ENCODE data around the gene TGM5. TPM values are rescaled to one million over a fixed set of nuclear protein-coding genes. Genes with fewer than 3 reads are reported as not detected.
"Not testable (repeated sequence)": the region's sequence is repeated elsewhere in the genome, so short reads cannot be mapped to it uniquely, and the experiment has no call there.

Gene TGM5
- polyA plus RNA-seq, 3 donors: not detected

DNA sequence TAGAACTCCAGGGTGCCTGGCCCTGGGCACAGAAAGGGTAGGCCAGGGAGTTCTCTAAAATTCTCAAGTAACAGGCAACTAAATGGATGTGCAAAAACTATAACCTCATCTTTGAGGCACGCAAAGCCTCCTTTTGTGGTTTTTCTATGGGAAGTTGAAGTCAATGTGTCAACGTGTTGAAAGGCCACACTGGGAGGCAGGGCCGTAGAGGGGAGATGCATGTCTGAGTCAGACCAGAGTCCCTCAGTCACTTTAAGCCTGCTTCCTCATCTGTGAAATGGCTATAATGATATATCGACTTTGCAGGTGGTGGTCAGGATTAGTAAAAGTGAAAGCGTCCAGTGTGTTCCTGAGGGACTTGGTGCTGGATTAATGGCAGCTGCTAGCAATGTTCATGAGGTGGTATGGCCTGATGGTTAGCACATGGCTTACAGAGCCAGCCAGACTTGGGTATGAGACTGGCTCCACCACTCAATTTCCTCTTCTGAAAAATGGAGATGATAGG lies 17.0 kb downstream of the TGM5 start:
- no peak for DNase-seq (ENCODE audit: low read depth in 3 of 3, low spot score in 2 of 3)

DNA sequence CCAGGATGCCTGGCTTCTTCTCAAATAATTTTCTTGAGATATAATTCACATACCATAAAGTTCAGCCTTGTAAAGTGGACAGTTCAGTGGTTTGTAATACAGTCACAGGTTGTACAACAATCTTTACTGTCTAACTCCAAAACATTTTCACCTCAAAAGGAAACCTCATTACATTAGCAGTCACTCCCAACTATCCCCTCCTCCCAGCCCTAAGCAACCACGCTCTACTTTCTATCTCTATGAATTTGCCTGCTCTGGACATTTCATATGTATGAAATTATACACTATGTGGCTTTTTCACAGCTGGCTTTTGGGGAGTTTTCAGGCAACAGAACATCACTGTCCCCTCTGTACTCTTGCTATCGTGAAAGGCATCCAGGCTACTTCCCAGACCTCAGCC lies 17.5 kb downstream of the TGM5 start:
- DNase-seq (ENCODE audit: low read depth in 3 of 3, low spot score in 2 of 3): no peak

DNA sequence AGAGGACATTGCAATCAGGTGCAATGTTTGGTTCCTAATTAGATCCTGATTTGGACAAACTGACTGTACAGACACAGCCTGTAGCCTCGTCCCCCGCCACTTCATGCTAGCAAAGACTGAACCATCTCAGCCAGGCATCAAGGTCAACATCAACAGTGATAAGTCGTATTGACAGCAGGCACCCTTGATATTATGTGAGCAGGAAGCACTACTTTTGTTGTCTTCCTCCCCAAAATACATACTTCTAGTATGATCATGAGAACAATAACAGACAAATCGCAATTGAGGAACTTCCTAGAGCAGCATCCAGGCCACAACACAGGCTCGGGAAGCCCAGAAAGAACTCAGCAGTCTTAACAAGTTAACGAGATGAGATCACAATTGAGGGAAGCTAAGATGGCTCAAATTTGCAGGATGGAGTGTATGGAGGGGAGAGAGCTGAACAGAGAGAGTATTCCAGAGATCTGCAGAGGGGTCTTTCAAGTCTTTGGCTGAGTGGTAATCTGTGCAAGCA lies 20.4 kb downstream of the TGM5 start:
- no peak for DNase-seq (ENCODE audit: low read depth in 3 of 3, low spot score in 2 of 3)

DNA sequence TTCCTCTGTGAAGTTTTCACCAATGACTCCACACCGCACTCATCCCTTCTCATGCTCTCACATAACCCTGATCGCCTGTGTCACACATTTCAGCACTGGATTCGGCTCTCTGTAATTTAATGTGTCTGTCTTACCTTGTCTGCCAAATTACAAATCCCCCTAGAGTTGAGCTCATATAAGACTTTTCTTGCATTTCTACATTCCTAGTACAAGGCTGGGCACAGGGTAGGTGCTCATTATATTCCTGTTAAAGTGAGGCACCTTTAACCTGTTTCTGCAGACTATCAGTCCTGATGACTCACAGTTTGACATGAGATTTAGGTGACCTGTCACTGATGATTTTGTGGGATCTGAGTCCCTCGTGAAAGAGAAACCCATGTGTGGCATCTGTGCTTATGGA lies 22.6 kb downstream of the TGM5 start:
- no peak for DNase-seq (ENCODE audit: low read depth in 3 of 3, low spot score in 2 of 3)

DNA sequence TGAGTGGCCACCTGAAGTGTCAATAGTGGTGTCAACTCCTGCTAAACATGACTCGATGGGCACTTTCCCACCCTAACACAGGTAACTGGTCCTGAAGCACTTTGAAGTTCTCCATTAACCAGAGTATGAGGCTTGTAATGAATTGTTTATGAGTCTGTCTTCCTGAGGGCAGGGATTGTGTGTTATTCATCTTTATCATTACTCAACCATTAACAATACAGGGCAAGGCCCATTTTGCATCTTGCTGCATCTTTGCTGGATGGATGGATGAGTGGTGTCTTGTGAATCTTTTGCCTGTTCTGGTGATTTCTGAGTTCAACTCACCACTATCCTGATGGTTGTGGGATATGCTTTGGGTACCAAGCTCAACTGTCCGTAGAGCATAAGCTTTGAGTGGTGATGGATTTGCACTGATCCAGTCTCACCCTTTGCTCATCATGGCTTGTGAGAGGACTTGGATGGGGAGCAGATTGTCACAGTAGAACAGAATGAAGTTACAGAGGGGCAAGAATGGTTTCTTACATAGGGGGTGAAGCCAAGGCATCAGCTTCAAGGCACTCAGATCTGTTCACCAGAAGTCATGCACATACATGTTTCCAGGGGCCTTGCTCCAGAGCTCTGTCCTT lies 23.6 kb downstream of the TGM5 start:
- DNase-seq (ENCODE audit: low read depth in 3 of 3, low spot score in 2 of 3): no peak

DNA sequence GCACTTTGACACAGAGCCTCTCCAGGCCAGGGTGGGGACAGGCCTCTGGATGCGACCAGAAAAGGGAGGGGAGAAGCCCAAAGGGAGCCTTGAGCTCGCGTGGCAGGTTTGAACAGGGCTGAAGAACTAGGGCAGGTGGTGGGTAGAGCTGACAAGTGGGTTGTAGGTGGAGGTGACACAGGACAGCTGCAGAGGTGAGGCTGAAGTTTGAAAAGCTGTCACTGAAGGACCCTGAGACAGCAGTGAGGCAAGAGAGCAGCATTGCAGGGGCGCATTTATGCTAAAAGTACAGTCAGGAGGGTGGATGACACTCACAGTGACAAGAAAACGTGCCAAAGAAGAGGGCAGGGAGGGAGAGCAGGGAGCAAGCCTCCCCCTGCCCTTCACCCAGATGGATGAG lies 24.1 kb downstream of the TGM5 start:
- DNase-seq (ENCODE audit: low read depth in 3 of 3, low spot score in 2 of 3): no peak

DNA sequence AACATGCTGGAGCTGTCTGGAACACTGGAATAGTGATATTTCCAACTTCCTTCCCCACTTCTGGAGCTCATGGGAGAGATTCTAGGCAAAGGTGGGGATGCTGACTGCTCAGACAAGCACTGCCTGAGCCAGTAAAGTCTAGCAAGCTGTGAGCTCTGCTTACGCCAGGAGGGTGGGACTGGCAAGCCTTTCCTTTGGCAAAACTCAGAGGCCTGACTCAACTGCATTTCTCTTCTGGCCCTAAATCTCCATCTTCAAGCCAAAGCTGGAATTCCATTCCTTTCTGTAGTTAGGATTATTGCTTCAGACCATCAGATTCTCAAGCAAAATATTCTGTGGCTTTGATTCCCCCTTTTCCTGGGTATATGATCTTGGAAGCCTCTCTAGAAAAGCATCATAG lies 25.6 kb downstream of the TGM5 start:
- no peak for DNase-seq (ENCODE audit: low read depth in 3 of 3, low spot score in 2 of 3)

DNA sequence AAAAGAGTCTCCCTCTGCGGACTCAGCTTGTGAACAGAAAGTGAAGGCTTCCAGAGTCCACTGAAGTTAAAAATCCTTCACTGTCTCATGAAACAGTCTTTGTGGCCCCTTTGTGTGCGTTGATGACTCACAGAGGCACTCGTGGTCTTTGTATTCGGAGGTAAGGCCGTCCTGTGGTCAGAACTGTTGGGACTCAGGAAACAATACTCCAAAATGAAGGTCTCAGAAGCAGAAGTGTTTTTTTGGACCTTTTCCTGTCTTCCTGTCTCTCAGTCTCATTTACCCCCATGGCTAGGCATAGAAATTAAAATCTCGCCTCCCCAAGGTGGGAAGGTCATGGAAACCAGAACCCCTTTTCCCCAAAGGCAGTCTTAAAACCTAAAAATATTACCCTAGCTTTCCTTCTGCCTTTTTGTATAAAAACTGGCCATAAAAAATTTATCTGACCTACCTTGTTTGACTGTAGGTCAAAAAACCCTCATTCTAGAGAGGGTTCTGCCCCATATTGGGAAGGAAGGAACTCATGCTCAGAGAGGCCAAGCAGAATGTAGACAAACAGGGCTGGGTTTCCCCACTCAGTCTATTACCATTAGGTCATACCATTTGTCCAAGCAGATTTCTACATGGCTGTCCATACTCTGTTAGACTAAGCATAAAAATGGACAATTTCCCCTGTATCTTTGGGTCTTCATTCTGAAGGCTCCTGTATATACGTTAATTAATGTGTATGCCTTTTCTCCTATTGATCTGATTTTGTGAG lies 26.8 kb downstream of the TGM5 start:
- no peak for DNase-seq (ENCODE audit: low read depth in 3 of 3, low spot score in 2 of 3)

DNA sequence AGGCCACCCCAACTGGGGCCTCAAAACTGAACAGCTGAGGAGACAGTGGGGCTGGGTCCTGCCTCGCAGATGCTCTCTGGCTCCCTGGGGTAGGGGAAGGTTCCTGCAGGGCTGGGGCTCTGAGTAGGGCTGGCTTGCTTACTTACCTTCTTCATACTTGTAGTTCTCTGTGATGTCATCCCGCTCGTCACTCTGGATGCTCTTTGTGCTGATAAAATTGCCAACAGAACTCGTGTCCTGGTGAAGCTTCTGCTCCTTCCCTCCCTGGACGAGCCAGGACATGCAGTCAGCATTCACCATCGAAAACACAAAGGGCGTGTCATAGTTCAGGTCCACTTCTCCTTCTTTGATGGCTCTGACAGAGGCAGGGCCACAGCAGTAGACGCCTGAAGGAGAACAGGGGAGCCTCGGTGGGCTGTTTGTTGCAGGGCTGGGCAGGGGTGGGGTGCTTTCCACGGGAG lies 28.0 kb downstream of the TGM5 start:
- DNase-seq (ENCODE audit: low read depth in 3 of 3, low spot score in 2 of 3): no peak

DNA sequence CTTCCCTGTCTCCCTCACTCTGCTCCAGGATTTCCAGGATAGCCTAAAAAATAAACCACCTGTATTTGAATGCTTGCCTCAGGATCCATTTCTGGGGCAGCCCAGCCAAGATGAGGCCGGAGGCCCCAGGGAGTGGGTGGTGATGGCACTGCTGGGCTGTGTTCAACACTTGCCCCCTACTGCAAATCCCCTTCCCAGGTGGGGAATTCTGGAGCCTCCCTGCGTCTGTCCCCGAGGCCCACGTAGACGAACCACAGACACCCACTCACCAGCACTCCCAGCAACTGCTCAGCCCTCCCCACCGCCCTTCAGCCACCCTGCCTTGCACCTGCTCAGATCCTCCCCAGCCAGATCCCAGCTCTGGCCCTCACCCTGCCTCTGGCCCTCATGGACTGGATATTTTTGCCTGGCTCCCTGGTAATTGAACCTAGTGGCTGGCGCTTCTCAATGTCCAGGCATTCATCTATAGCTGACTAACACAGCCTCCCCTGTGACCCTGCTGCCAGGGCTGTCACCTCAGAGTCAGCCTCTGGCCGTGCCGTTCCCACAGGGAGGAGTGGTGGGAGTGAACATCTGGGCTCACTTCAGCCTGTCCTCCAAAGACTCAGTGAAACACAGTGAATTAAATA lies 28.8 kb downstream of the TGM5 start:
- DNase-seq (ENCODE audit: low read depth in 3 of 3, low spot score in 2 of 3): no peak

DNA sequence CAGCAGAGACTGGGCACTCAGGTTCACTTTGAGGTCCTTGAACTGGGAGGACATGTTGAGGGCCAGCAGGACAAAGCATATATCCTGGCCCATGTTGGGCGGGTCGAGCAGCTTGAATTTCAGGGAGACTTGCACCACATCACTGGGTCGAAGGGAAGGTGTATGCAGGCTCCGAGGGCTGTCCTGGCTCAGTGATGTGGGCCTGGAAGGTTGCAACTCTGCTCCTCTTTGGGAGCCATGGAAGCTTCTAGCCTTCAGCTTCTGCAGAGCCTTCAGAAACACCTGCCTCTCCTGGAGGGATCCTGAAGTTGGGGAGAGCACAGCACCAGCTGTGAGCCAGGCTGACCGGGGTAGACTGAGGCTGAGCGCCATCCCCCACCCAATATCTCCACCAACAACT lies 31.2 kb downstream of the TGM5 start:
- DNase-seq (ENCODE audit: low read depth in 3 of 3, low spot score in 2 of 3): no peak

DNA sequence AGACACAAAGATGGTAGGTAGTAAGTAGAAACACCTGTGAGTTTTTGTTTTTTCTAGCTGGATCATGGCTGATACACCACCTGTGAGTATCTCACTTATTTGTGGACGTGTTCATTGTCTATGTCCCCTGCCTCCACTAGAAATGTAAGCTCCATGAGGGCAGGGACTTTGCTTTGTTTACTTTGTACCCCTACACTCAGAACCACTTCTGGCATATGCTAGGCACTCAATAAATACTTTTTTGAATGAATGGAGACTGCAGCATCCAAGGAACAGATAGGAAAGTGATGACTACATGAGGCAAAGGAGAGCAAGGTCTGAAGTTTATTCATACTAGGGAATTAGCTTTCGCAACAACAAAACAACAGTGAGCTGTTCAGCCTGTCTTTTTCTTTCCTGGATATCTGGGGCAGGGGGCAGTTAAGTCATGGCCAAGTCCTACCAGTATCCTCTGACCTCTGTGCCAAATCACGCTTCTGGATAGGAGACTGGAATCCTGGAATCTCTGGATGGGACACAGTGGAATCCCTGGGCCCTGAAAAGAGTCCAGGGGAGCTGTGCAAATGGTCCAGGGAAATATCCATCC lies 34.3 kb downstream of the TGM5 start:
- DNase-seq (ENCODE audit: low read depth in 3 of 3, low spot score in 2 of 3): no peak

DNA sequence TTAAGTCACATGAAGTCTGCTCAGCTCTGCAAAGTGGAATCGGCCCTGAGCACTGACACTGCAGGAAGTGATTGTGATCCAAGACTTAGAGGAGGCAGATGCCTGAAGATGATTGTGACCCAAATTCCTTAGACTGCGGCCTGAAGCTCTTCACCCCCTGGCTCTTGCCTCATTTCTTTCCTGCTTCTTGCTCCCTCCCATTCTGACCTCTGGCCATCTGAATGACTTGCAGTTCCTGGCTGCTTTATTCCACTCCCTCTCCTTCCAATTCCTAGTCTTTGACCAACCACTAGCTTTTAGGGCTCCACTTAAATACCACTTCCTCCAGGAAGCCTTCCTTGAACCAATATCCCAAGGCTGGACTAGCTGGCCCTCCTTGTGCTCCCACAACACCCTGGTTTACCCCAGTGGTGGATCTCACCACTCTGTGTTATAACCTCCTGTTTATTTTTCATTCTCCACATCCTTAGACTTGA lies 36.0 kb downstream of the TGM5 start:
- DNase-seq (ENCODE audit: low read depth in 3 of 3, low spot score in 2 of 3): no peak

DNA sequence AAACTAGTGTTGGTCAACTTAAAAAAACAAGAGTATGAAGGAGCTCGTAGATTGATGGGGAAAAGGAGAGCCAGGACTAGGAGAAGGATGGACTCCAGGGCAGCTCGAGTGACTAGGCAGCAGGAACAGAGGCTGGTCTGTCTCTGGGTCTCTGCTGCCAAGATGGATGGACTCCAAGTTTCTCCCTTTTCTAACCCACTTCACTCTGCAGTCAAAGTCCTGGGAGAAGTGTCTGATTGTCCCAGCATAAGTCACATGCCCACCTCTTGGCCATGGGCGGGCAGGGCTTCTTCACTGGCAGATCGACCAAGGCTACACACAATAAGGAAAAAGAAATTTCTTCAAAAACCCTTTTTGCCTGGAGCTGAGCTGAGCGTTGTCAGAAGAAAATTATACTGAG lies 36.8 kb downstream of the TGM5 start:
- DNase-seq (ENCODE audit: low read depth in 3 of 3, low spot score in 2 of 3): no peak

DNA sequence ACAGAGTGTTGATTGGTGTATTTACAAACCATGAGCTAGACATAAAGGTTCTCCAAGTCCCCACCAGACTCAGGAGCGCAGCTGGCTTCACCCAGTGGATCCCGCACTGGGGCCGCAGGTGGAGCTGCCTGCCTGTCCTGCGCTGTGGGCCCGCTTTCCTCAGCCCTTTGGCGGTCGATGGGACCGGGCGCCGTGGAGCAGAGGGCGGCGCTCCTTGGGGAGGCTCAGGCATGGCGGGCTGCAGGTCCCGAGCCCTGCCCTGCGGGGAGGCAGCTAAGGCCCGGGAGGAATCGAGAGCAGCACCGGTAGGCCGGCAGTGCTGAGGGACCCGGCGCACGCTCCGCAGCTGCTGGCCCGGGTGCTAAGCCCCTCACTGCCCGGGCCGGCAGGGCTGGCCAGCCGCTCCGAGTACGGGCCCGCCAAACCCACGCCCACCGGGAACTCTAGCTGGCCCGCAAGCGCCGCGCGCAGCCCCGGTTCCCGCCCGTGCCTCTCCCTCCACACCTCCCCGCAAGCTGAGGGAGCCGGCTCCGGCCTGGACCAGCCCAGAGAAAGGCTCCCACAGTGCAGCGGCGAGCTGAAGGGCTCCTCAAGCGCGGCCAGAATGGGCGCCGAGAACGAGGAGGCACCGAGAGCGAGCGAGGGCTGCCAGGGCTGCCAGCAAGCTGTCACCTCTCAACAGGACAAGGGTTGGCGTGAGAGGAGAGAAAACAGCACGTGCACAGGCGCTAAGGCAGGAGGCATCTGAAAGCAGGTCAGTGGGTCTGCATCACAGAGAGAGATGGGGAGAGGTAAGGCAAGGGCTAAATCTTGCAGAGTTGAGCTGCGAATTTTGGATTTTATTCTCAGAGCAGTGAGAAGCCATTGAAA lies 40.1 kb downstream of the TGM5 start:
- no peak for DNase-seq (ENCODE audit: low read depth in 3 of 3, low spot score in 2 of 3)

DNA sequence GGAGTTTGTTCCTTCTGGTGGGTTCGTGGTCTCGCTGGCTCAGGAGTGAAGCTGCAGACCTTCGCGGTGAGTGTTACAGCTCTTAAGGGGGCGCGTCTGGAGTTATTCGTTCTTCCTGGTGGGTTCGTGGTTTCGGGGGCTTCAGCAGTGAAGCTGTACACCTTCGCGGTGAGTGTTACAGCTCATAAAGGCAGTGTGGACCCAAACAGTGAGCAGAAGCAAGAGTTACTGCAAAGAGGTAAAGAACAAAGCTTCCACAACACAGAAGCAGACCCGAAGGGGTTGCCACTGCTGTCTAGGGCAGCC lies 40.8 kb downstream of the TGM5 start:
- not testable (repeated sequence) for DNase-seq (ENCODE audit: low read depth in 3 of 3, low spot score in 2 of 3)

DNA sequence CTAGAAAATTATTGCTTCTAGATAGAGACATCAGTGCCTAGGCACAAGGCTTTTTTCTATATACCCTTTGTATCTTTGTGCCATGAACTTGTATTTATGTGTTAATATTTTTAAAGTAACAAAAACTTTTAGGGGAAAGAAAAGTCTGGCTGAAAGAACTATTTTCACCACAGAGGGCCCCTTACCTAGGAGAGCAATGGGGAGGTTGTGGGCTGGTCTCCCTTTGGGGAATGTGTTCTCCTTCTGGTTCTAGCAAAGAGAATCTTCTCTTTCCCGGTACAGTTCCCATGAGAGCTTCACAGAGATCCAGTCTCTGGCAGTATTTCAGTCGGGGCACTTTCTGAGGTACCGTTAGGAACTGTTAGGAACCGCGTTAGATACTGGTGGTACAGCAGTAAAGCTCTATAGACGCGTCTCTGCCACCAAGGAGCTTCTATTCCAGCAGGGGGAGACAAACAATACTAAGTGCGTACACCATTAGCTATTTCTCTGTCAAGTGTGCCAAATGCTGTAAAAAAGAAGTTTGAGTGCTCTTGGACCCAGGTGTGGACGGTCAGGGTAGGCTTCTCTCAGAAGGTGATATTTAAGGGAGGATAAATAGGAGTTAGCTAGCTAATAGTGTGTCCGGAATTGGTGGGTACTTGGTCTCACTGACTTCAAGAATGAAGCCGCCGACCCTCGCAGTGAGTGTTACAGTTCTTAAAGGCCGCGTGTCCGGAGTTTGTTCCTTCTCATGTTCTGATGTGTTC lies 41.4 kb downstream of the TGM5 start:
- DNase-seq (ENCODE audit: low read depth in 3 of 3, low spot score in 2 of 3): peak; percentile 33 to 41 (median 40)

DNA sequence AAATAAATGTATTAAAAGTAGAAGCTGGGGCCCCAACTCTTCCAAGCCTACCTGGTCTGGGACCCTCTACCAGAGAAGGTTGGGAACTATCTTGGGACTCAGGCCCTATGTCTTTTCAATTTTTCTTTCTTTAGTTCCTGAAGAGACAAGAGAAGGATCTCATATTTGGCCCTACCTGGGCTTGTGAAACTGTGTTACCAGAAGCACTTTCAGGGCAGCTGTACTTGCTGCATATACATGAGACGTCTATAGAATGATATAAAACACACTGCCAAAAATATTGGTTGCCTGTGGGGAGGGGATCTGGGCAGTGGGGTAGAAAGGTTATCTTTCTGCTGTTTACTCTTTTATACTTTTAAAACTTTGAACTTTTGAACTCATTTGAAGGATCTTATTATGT lies 45.3 kb downstream of the TGM5 start:
- DNase-seq (ENCODE audit: low read depth in 3 of 3, low spot score in 2 of 3): no peak

DNA sequence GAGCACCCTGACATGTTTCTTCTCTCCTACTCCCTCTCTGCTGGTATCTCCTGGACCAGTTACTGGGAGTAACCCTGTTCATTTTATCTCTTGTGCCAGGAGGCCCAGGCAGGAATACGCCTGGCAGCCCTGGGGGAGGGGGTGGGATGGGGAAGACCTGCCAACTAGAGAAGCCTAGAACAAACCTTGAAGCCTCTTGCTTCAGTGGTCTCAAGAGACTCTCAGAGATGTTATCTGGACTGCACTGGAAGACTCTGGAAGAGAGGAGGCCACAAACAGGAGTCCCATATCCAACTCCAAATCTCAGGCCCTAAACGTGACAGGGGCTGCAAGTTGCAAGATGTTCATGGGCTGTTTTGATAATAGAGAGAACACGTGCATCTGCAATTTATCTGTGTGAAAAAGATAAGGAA lies 45.7 kb downstream of the TGM5 start, which contains the start of gene EPB42:
Gene EPB42 (minus strand): TSS at position 28 of the 413 bp plus-strand sequence. CDS start 193 bp downstream, outside the sequence.
- DNase-seq (ENCODE audit: low read depth in 3 of 3, low spot score in 2 of 3): no peak

Measured in right renal cortex interstitium (tissue), 3 donors.